NCI-H2029 treated with DMSO at 0.1 percent for 48 hours (cell line): ENCODE results near the gene CTNNA3.
"Not testable (repeated sequence)": the region's sequence is repeated elsewhere in the genome, so short reads cannot be mapped to it uniquely, and the experiment has no call there.

Experiments
- DNase-seq: peaks from one replicate; lab custom pipeline; 2025; lab: John Stamatoyannopoulos, UW

CTNNA3 gene

GRCh38 chr10:67506083-67506756 is 189.8 kb downstream of the CTNNA3 start:
- DNase-seq, result no peak

- DNase-seq, result no peak
Measured at GRCh38 chr10:67492317-67493019, 203.5 kb downstream of the CTNNA3 start.

DNA sequence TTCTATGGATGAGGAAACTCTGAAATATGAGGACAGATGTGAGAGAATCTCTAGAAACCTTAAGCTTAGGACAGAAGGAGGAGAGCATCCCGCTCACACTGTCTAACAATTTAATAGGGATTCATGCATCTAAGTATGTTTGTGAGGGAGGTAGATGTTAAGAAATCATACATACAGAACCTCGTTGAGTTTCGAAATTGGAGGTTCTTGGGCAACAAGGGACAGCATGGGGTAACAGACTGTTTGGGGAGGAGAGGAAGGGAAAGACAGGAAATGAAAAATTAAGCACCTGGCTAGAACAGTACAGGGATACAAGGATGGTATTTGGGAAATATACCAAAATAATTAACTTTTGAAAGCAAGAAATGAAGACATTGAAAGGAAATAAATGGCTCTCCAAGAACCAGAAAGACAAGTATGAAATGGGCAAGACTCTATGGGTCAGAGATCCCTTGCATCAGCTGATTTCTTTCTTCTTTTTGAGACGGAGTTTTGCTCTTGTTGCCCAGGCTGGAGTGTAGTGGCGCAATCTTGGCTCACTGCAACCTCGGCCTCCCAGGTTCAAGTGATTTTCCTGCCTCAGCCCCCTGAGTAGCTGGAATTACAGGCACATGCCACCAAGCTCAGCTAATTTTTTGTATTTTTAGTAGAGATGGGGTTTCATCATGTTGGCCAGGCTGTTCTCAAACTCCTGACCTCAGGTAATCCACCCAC is 207.9 kb downstream of the CTNNA3 start:
- DNase-seq, result no peak

DNA sequence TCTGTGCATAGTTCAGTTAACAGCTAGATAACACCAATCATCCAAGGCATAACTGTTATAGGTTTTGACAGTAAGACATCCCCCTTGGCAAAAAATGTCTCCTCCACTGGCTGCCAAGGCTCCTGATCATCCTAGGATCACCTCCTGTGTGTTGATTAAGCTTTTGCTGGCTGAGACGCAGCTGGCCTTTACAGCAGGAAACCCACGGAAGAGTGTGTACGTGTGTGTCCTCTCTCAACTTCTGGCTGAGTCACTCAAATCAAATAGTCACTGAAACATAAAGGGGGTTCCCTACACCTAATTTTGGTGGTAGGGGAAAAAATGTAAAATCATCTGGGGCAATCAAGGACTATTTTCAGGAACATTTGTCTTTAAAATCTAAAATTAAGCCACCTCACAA is 208.8 kb downstream of the CTNNA3 start:
- no peak for DNase-seq

GRCh38 chr10:67477868-67478267 is 218.1 kb downstream of the CTNNA3 start:
- no peak for DNase-seq

DNA sequence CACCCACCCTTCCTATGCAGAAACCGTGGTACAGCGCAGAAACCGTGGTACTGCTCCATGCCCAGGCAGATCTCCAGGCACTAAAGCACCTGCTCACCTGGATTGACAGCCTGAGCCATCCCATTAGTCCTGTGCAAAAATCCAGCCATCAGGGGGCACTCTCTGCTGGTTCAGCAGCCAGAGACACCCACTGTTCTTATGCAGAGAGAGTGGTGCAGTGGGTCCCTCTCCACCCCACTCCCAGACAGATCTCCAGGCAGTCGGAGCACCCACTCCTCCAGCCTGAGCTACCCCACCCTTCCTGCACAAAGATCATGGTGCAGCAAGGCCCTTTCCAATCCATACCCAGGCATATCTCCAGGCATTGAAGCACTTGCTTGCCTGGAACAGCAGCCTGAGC is 219.8 kb downstream of the CTNNA3 start:
- no peak for DNase-seq

GRCh38 chr10:67473850-67474633 is 222.0 kb downstream of the CTNNA3 start:
- DNase-seq, result no peak

DNA sequence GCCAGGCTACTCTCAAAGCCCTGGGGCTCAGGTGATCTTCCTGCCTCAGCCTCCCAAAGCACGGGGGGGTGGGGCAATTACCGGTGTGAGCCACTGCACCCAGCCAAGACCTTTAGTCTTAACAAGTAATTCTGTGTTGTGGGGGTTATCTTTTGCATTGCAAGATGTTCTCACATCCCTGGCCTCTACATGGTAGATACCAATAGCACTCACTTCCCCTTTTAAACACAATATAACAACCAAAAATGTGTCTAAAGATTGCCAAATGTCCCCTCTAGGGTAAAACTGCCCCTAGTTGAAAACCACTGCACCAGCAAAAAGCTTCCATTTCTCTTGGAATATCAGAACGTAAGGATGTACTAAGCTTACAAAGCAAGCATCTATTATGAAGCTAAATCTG is 225.0 kb downstream of the CTNNA3 start:
- no peak for DNase-seq

- no peak for DNase-seq
Measured at GRCh38 chr10:67464278-67464677, 231.7 kb downstream of the CTNNA3 start.

- no peak for DNase-seq
Measured at GRCh38 chr10:67452892-67453291, 243.1 kb downstream of the CTNNA3 start.

DNA sequence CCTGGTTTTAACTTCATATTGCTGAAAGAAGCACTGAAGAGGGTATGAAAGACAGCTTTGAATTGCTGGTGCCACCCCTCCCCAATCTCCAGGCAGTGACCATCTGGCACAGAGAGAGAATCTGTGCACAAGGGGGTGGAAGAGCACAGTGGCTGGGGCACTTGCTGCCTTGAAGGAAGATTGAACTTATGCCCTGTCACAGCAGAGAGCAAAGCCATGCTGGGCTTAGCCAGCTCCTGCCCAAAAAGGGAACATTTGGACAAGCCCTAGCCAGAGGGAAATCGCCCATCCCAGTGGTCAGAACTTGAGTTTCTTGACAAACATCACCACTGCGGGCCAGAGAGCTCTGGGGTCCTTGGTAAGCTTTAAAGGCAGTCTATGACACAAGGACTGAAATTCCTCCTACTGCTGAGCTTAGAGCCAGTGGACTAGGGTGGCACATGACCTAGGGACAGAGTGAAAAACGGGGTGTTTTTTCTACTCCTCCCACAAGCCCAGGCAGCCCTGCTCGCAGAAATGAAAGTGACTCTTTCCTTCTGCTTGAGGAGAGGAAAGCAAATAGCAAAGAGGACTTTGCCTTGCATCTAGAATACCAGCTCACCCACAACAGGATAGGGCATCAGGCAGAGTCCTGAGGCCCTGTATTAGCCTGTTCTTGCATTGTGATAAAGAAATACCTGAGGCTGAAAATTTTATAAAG is 257.2 kb downstream of the CTNNA3 start:
- DNase-seq, result no peak

DNA sequence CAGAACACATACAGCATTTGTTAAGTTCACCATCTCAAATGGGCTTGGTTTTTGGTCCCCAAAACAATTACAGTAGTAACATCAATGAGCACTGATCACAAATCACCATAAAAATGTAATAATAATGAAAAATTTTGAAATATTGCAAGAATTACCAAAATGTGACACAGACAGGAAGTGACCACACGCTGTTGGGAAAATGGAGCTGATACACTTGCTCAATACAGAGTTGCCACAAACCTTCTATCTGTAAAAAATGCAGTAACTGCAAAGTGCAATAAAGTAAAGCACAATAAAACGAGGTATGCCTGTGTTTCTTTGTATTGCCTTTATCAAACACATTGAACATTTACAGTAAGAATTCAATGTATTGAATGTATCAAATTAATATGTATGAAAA is 262.7 kb downstream of the CTNNA3 start:
- no peak for DNase-seq

DNA sequence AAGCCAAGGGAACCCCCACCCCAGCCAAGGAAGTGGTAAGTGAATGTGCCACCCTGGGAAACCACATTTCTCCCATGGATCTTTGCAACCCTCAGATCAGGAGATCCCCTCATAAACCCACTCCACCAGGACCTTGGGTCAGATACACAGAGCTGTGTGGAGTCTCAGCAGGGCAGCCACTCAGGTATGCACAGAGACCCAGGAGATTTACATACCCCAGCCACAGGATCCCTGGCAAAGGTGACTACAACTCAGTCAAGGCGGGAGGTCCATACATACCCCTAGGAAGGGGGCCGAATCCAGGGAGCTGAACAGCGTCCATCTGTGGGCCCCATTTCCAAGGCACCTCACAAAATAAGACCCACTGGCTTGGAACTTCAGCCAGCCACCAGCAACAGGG is 293.4 kb downstream of the CTNNA3 start:
- DNase-seq, result no peak

DNA sequence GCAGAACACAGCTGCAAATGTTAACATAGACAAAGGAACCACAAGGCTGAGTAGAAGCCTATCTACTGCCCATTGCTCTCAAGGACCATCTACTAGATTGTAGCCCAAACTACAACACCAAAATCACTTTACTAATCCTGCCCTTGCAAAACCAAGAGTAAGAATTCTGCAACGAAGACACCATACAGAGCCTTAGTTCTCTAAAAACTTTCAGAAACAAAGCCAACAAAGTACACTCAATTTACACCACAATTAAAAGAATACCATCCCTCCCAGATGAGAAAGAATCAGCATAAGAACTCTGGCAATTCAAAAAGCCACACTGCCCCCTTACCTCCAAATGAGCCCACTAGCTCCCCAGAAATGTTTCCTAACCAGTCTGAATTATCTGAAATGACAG is 294.3 kb downstream of the CTNNA3 start:
- no peak for DNase-seq

DNA sequence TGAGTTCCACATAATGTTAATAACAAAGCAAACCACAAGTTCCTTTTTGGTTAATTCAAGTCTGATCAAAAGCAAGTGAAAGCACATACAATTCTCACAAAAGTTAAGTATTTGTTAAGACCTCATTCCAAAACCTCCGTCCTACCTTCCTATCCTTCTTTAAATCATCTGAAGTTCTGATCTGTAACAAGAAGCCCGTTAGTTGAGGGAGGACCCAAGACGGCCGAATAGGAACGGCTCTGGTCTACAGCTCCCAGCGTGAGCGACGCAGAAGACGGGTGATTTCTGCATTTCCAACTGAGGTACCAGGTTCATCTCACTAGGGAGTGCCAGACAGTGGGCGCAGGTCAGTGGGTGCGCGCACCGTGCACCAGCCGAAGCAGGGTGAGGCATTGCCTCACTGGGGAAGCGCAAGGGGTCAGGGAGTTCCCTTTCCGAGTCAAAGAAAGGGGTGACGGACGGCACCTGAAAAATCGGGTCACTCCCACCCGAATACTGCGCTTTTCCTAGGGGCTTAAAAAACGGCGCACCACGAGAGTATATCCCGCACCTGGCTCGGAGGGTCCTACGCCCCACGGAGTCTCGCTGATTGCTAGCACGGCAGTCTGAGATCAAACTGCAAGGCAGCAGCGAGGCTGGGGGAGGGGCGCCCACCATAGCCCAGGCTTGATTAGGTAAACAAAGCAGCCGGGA is 309.0 kb downstream of the CTNNA3 start:
- not testable (repeated sequence) for DNase-seq

GRCh38 chr10:67386260-67386659 is 309.7 kb downstream of the CTNNA3 start:
- no peak for DNase-seq

- no peak for DNase-seq
Measured at GRCh38 chr10:67385566-67385965, 310.4 kb downstream of the CTNNA3 start.

GRCh38 chr10:67385089-67385488 is 310.9 kb downstream of the CTNNA3 start:
- no peak for DNase-seq

DNA sequence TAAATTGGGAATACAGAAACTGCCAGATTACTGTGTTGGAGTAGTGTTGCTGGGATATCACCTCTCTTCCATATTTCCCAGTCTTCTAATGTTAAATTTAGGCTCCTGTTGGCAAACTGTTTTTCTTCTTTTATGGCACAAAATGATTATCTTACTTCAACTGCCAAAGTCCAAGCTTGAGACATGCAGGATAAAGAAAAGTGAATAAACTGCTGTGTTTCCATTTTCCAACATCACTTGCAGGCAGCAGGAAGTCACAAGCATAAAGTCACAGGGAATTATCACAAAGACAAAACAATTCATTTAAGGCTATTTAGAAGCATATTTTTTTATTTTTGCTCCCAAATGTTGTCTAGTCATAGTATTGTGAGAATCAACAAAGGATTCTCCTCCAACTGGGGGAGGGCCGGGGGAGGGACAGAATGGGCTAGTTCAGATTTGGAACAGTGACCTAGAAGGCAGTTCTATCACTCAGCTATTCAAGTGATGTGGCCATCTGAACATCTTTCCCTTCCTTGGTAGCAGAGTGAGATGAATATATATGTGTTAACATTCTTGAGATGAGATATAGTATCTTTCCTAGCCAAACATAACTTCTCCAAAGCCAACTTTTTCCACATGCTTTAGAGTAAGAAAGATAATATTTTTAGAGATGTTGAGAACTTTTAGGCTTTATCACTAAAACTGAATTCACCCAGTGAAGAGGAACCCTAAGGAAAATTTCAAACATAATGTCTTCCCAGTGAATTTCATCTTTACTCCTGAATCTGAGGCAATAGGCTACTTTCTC is 364.7 kb downstream of the CTNNA3 start:
- no peak for DNase-seq
